HUES64 (cell line): ENCODE results near the gene KLHDC2. TPM values are rescaled to one million over a fixed set of nuclear protein-coding genes. Genes with fewer than 3 reads are reported as not detected.
"Not testable (repeated sequence)": the region's sequence is repeated elsewhere in the genome, so short reads cannot be mapped to it uniquely, and the experiment has no call there.

ENCODE experiments used
- H3K27ac ChIP-seq: 2 replicates; pipeline ENCODE4 v1.7.0; 2013; ENCODE audit warnings: low read depth, low read length, inconsistent platforms
- H3K27me3 ChIP-seq: 2 replicates; pipeline ENCODE4 v1.6.1; 2013; ENCODE audit warnings: mild to moderate bottlenecking, low read length; ENCODE audit not compliant: insufficient read depth
- H3K36me3 ChIP-seq: 2 replicates; pipeline ENCODE4 v1.6.1; 2013; ENCODE audit warnings: mild to moderate bottlenecking, low read length; ENCODE audit not compliant: insufficient read depth
- H3K4me1 ChIP-seq: 2 replicates; pipeline ENCODE4 v1.6.1; 2013; ENCODE audit warnings: mild to moderate bottlenecking, low read length, moderate library complexity; ENCODE audit not compliant: insufficient read depth
- H3K4me3 ChIP-seq: 2 replicates; pipeline ENCODE4 v1.5.1; 2013; ENCODE audit warnings: mild to moderate bottlenecking, low read length, moderate library complexity
- H3K9ac ChIP-seq: 2 replicates; pipeline ENCODE4 v1.6.1; 2013; ENCODE audit warnings: mild to moderate bottlenecking, low read depth, low read length
- H3K9me3 ChIP-seq: 2 replicates; pipeline ENCODE4 v1.6.1; 2013; ENCODE audit warnings: low read depth, low read length; ENCODE audit not compliant: insufficient read depth
- WGBS: fragments of 150-250, 120-280 bp; methylation state at CpG from one replicate; pipeline ENCODE4 v1.1.7; 2013; ENCODE audit warnings: missing lambda C conversion rate; 5-methylcytosine and 5-hydroxymethylcytosine counted together
- polyA plus RNA-seq, 2 experiments: library from polyadenylated mRNA; stranded (reverse); fragments of 50-300 nt; gene quantifications; one replicate each; pipeline ENCODE4 v1.2.3, GENCODE V29; 2013

KLHDC2 gene, protein sequence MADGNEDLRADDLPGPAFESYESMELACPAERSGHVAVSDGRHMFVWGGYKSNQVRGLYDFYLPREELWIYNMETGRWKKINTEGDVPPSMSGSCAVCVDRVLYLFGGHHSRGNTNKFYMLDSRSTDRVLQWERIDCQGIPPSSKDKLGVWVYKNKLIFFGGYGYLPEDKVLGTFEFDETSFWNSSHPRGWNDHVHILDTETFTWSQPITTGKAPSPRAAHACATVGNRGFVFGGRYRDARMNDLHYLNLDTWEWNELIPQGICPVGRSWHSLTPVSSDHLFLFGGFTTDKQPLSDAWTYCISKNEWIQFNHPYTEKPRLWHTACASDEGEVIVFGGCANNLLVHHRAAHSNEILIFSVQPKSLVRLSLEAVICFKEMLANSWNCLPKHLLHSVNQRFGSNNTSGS
- polyA plus RNA-seq (2013, experiment 1 of 2): 48.2 TPM
- 50.8 TPM for polyA plus RNA-seq (2013, experiment 2 of 2)

DNA sequence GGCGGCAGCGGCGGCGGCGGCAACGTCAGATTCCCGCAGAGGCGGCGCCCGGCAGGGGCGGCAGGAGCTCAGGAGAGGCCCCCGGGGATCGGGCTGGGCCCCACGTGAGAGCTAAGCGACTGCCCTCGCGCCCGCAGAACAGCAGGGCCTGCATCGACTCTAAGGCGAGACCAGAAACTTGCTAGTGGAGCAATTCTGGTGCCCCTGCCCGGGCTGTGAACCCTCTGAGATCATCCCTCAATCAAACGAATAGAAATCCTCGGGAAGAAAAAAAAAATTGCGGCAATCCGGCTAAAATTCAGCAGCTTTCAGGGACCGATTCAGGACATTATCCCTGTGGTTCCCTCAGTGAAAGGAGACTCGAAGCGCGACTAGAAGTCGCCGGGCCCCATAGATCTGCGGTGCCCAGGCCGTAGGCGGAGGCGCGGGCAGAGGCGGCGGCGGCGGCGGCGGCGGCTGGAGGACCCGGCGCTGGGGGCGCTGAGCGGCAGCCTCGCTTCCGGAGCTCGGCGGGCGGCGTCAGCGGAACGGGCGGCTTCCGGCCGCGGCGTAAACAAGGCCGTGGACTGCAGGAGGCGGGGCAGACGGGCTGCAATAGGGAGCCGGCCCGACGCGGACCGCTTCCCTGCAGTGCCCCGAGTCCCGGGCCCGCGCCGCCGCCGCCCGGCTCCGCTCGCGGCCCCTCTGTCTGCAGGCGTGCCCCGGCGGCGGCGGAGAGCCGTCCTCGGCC, at the start of gene KLHDC2:
TSS of gene KLHDC2 (plus strand) at position 583 of the 730 bp plus-strand sequence. CDS start 316 bp downstream, outside the sequence.
- WGBS: under 1% methylated on average over 86 of the region's 86 CpGs
- H3K27me3 ChIP-seq: no peaks in the 10 kb centered on the region
- peak within 1 kb of the TSS; percentile 98 for H3K4me3 ChIP-seq
- no peaks in the 10 kb centered on the region for H3K9me3 ChIP-seq
- H3K27ac ChIP-seq: peak within 1 kb of the TSS; percentile 91
- H3K9ac ChIP-seq: peak within 1 kb of the TSS; percentile 99
- peaks cover 8% of the 10 kb centered on the region; the same call in 1 of the 2 replicates for H3K4me1 ChIP-seq
- H3K36me3 ChIP-seq: peaks cover 12% of the 10 kb centered on the region; the same call in 1 of the 2 replicates

DNA sequence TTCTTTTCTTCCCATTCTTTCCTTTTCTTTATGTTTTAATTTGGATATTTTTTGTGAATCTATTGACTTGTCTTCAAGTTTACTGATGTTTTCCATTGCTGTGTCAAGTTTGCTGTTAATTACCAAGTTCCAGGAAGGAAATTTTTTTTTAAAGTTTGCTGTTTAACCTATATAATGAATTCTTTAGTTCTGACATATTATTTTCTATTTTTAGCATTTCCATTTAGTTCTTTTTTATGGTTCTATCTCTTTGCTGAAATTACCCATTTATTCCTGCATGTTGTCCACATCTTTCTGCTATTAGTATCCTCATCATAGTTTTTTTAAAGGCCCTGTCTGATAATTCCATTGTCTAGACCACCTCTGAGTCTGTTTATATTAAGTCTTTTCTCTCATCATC, 47.2 kb upstream of the KLHDC2 start:
- Histone ChIP-seq H3K4me1 (0 out of 2 replicates have a peak, but pooled peaks cover 3% of the 10 kb centered on the region), H3K27ac (no peak overlapping the region), H3K4me3 (no peak overlapping the region), H3K9ac (no peak overlapping the region), H3K36me3 (no peaks in the 10 kb centered on the region), H3K27me3 (no peaks in the 10 kb centered on the region), H3K9me3 (no peaks in the 10 kb centered on the region)

DNA sequence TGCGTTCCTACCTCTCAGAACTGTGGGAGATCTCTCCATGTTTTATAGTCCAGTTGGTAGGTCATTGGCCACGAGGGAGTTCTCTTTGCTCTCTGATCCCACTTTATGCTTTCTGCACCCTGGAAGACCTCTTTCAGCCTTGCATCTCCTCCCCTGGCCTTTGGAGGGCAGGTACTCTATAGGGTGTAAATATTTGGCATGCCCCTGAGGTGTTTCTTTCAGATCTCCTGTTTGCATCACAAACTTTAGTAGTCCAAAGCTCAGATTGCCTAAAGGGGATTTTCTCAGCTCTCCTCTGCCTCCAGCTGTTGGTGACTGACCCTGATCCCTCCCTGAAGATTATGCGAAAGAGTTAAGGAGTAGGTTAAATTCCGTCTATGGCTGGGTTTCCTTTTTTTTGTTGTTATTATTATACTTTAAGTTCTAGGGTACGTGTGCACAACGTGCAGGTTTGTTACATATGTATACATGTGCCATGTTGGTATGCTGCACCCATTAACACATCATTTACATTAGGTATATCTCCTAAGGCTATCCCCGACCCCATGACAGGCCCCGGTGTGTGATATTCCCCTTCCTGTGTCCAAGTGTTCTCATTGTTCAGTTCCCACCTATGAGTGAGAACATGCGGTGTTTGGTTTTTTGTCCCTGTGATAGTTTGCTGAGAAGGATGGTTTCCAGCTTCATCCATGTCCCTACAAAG, 46.1 kb upstream of the KLHDC2 start:
- 78% methylated on average over 6 of the region's 9 CpGs for WGBS
- not testable (repeated sequence) for H3K36me3 ChIP-seq, H3K4me3 ChIP-seq, H3K27ac ChIP-seq, H3K9me3 ChIP-seq, H3K4me1 ChIP-seq, H3K27me3 ChIP-seq, H3K9ac ChIP-seq

DNA sequence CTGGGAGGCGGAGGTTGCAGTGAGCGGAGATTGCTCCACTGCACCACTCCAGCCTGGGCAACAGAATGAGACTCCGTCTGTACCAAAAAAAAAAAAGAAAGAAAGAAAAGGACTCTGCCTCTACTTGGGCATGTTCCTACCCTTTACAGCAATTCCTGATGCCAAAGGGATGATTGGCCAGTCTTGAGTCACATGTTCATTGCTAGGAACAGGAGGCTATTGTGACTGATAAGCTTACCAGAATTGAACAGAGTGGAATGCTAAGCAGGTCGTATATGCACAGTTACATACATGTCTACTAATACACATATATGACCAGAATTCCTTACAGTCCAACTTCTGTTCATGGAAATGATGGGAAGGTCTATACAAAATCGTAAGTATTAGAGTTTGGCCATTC, 40.8 kb upstream of the KLHDC2 start:
- WGBS: 94% methylated on average over 4 of the region's 5 CpGs

DNA sequence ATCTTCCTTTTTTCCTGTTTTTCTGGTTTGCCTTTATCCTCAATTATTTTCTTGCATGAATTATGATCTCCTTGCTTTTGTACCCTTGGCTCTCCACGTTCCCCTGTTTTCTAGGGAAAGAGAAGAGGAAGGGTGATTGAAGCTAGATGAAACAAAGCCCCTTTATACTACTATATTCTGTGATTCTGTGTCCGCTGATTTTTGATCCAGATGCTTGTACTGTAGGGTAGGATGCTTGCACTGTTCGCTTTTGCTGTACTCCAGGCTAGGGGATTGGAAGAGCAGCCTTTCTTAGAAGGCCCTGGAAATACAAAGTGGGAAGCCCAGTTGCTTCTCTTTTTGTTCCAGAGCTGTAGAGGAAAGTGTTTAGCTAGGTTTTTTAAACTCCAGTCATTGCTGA, 35.1 kb upstream of the KLHDC2 start:
- Histone ChIP-seq H3K36me3 (no peaks in the 10 kb centered on the region), H3K4me1 (no peaks in the 10 kb centered on the region), H3K27me3 (no peaks in the 10 kb centered on the region), H3K9ac (no peak overlapping the region), H3K9me3 (no peaks in the 10 kb centered on the region), H3K27ac (no peak overlapping the region), H3K4me3 (no peak overlapping the region)
- WGBS: 85% methylated on average over 2 of the region's 3 CpGs

More for the DNA sequence above, 40.8 kb upstream of the KLHDC2 start:
- no peaks in the 10 kb centered on the region for H3K36me3 ChIP-seq
- H3K9me3 ChIP-seq: no peaks in the 10 kb centered on the region
- no peaks in the 10 kb centered on the region for H3K4me1 ChIP-seq
- H3K27me3 ChIP-seq: no peaks in the 10 kb centered on the region
- H3K27ac ChIP-seq: no peak overlapping the region
- no peak overlapping the region for H3K9ac ChIP-seq
- no peak overlapping the region for H3K4me3 ChIP-seq

DNA sequence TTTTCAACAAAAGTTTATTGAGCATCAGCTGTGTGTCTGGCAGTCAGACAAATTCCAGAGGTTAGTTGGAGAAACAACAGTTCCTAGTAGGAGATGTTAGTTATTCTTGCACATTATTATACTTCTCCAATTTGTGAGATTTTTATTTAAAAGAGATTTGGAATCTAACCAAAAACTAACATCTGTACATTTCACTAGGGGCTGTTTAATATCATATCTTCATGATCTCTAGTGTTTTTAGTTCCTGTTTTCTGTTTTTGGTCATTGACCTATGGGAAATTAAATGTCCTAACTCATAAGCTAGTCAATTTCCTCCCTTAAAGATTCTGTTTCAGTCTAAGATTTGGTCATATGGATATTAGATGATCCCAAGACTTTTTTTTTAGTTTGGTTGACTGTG, 34.1 kb upstream of the KLHDC2 start:
- H3K4me3 ChIP-seq: no peak overlapping the region
- H3K9me3 ChIP-seq: no peaks in the 10 kb centered on the region
- no peaks in the 10 kb centered on the region for H3K36me3 ChIP-seq
- no peaks in the 10 kb centered on the region for H3K27me3 ChIP-seq
- no peak overlapping the region for H3K27ac ChIP-seq
- H3K4me1 ChIP-seq: no peaks in the 10 kb centered on the region
- no peak overlapping the region for H3K9ac ChIP-seq

DNA sequence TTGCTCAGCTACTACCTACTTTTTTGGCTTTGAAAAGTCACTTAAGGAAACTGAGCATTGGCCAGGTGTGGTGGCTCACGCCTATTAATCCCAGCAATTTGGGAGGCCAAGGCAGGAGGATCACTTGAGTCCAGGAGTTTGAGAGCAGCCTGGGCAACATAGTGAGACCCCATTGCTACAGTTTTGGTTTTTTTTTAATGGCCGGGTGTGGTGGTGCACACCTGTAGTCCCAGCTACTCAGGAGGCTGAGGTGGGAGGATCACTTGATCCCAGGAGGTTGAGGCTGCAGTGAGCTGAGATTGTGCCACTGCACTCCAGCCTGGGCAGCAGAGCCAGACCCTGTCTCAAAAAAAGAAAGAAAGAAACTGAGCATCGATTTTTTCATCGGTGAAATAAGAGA, 32.3 kb upstream of the KLHDC2 start:
- H3K27ac ChIP-seq, H3K36me3 ChIP-seq, H3K4me1 ChIP-seq, H3K9ac ChIP-seq, H3K4me3 ChIP-seq, H3K27me3 ChIP-seq, H3K9me3 ChIP-seq: not testable (repeated sequence)
- 85% methylated on average over 4 of the region's 4 CpGs for WGBS

DNA sequence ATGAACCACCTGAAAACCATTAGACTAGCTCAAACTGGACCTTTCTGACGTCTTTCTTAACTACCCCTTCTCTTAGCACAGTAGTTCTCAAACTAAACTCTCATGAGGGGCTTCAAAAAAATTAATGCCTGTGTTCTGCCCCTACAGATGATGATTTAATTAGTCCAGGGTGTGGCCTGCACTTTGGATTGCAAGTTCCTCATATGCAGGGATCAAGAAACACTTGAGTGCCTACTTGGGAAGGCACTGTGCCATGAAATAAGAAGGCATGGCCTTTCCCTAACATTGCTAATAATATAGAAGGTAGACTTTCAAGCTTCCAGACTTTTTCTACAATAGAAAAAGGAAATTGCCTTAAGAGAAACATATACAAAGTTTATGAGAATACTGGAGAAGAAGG, 22.8 kb upstream of the KLHDC2 start:
- H3K36me3 ChIP-seq: no peaks in the 10 kb centered on the region
- no peaks in the 10 kb centered on the region for H3K9me3 ChIP-seq
- H3K27me3 ChIP-seq: no peaks in the 10 kb centered on the region
- no peak overlapping the region for H3K9ac ChIP-seq
- H3K27ac ChIP-seq: no peak overlapping the region
- H3K4me1 ChIP-seq: no peaks in the 10 kb centered on the region
- H3K4me3 ChIP-seq: no peak overlapping the region
- WGBS: 68% methylated on average over 1 of the region's 1 CpG

DNA sequence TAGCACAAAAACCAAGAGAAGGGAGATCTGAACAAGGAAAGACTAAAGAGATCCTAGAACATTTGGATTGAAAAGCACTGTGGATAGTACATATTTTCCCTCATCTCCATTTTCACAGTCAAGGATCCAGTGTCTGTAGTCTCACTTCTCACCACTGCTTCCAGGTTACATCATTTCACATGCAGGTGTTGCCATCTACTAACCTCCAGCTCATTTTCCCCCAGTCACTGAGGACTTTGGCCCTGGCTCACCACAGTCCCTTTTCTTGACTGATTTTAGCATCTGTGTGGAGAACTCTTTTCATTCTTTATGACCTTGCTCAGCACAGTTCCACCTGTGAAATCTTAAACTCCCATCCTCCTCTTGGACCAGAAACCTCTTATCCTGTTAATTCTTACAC, 21.5 kb upstream of the KLHDC2 start:
- H3K4me3 ChIP-seq, H3K27ac ChIP-seq, H3K9ac ChIP-seq, H3K9me3 ChIP-seq, H3K4me1 ChIP-seq, H3K27me3 ChIP-seq, H3K36me3 ChIP-seq: not testable (repeated sequence)

DNA sequence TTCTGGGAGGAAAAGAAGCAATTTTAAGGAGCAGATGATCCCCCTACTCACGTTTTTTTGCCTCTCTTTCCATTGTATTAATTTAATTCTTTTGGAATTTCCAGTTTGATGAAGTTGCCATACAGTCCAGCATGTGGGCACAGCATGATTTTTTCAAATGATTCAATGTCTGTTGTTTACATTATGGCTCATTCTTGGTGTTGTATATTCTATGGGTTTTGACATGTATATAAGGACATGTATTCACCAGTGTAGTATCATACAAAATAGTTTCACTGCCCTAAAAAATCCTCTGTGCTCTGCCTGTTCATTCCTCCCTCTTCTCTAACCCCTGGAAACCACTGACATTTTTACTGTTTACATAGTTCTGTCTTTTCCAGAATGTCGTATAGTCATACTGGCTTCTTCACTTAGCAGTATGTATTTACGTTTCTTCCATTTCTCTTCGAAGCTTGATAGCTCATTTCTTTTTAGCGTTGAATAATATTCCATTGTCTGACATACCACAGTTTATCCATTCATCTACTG, 13.3 kb upstream of the KLHDC2 start:
- H3K4me1 ChIP-seq: no peaks in the 10 kb centered on the region
- H3K9ac ChIP-seq: no peak overlapping the region
- no peaks in the 10 kb centered on the region for H3K9me3 ChIP-seq
- H3K4me3 ChIP-seq: no peak overlapping the region
- no peaks in the 10 kb centered on the region for H3K27me3 ChIP-seq
- H3K36me3 ChIP-seq: no peaks in the 10 kb centered on the region
- 83% methylated on average over 4 of the region's 5 CpGs for WGBS
- no peak overlapping the region for H3K27ac ChIP-seq

DNA sequence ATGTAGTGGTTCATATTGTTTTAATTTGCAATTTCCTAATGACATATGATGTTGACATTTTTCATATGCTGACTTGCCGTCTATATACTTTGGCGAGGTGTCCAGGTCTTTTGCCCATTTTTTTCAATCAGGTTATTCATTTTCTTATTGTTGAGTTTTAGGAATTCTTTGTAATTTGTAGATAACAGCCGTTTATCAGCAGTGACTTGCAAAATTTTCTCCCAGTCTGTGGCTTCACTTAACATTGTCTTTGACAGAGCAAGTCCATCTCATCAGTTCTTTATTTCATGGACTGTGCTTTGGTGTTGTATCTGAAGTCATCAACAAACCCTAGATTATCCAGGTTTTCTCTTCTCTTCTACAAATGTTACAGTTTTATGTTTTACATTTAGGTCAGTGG, 12.6 kb upstream of the KLHDC2 start:
- H3K9me3 ChIP-seq: no peaks in the 10 kb centered on the region
- H3K27ac ChIP-seq: no peak overlapping the region
- no peaks in the 10 kb centered on the region for H3K36me3 ChIP-seq
- 94% methylated on average over 3 of the region's 3 CpGs for WGBS
- no peaks in the 10 kb centered on the region for H3K27me3 ChIP-seq
- H3K9ac ChIP-seq: no peak overlapping the region
- no peaks in the 10 kb centered on the region for H3K4me1 ChIP-seq
- no peak overlapping the region for H3K4me3 ChIP-seq
